ENCODE data around the gene ALKBH6.

- TF ChIP-seq CBX8 (IDR thresholded peaks at IDR 0.05; ENCODE audit: borderline replicate concordance, low read depth, low read length) (no peak), TAF1 (IDR thresholded peaks at IDR 0.05; ENCODE audit: low read depth, low read length) (no peak), JUND (IDR thresholded peaks at IDR 0.05; ENCODE audit: low read length) (no peak)
These were observed 40.5 kb downstream of the ALKBH6 start for GRCh38 chr19:35973487-35973886.
